DMS 273 treated with DMSO at 0.1 percent for 48 hours (cell line): ENCODE results near the gene USF2.
"Not testable (repeated sequence)": the region's sequence is repeated elsewhere in the genome, so short reads cannot be mapped to it uniquely, and the experiment has no call there.

Source experiments
- DNase-seq: peaks from one replicate; lab custom pipeline; 2025; lab: John Stamatoyannopoulos, UW

USF2 gene, protein sequence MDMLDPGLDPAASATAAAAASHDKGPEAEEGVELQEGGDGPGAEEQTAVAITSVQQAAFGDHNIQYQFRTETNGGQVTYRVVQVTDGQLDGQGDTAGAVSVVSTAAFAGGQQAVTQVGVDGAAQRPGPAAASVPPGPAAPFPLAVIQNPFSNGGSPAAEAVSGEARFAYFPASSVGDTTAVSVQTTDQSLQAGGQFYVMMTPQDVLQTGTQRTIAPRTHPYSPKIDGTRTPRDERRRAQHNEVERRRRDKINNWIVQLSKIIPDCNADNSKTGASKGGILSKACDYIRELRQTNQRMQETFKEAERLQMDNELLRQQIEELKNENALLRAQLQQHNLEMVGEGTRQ

DNA sequence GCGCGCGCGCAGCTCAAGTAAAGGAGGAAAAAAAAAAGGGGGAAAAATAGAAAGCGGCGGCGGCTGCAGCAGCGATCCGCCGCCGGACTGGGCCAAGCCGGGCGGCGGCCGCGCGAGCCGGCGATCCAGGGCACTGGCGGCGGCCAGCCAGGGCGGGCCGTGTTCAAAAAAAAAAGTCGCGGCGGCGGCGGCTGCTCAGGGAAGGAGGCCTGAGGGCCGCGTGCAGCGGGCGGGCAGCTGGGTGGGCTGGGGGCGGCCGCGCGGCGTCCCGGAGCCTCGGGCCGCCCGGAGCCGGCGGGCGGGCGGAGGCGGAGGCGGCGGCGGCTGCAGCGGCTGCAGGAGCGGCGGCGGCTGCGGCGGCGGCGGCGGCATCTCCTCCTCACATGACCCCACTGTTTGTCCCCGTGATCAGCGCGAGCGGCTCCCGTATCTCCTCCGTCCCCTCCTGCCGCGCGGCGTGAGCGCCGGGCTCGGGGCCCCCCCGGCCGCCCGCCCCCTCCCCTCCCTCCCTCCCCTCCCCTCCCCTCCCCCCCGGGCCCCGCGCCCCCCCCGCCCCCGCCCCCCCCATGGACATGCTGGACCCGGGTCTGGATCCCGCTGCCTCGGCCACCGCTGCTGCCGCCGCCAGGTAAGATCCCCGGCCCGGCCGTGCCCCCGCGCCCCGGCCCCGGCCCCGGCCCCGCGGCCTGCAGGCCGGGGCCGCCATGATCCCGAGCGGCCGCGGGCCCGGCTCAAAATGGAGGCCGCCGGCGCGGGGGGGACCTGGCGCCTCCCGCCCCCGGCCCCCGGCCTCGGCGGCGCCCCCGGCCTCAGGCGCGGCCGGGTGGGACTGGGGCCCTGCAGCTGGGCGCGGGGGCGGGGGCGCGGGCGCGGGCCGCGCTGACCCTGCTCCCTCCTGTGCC is at the start of gene USF2:
USF2 (plus strand) TSS at position 427 of the 902 bp plus-strand sequence; CDS start at position 567, 140 bp downstream.
- DNase-seq, result peak; percentile 25

DNA sequence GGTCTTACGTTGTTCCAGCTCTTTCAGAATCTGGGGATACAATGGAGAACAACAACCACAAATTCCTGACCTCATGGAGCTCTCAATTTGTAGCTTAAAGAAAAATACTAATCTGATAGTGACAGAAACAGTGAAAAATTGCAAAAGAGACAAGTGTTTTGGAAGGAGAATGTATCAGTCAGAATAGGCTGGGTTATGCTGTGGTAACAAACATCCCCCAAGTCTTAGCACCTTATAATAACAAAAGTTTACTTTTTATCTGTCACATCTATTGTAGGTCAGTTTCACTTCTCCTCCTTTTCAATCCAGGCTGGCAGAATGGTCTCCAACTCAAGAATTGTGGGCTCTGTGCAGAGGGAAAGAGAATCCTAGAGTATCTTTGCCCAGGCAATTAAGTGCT is 49.8 kb upstream of the USF2 start:
- no peak for DNase-seq

DNA sequence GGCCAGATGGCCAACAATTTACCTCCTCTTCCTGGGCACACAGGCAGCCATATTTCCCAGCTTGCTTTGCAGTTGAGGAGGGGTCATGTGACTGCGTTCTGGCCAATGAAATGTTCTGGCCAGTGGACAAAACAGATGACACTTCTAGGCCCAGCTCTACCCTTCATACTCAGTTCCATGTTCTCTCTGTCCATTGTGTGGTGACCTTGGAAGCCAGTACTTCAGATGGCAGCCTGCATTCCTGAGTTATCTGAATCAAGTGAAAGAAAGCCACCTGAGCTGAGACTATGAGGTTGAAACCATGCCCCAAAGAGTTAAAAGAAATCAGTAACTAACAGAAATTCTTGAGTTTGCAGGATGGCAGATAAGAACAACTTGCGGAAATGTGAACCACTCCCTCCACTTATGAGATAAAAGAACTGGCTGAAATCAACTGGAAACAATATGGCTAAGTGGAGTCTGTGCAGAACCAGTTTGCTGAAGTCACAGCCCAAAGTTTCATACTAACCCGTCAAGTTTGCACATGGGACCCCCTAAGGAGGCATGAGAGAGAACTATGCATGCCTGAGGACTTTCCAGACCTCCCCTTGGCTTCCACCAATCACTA is 48.3 kb upstream of the USF2 start:
- DNase-seq, result no peak

DNA sequence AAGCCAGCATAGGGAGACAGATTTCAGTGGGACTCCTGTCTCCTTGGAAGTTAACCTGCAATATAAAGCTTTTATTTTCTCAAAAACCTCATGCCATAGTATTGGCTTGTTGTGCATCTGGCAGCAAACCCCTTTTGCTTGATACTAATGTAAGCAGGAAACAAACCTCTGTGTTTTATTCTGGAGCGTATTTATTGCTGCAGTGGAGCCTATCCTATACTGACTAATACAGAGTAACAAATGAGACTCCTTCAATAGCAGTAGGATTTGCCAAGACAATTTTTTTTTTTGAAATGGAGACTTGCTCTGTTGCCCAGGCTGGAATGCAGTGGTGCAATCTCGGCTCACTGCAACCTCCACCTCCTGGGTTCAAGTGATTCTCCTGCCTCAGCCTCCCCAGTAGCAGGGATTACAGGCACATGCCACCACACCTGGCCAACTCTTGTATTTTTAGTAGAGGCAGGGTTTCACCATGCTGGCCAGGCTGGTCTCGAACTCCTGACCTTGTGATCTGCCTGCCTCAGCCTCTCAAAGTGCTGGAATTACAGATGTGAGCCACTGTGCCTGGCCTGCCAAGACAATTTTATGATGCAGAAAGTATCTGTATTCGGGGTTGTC is 47.7 kb upstream of the USF2 start:
- not testable (repeated sequence) for DNase-seq

DNA sequence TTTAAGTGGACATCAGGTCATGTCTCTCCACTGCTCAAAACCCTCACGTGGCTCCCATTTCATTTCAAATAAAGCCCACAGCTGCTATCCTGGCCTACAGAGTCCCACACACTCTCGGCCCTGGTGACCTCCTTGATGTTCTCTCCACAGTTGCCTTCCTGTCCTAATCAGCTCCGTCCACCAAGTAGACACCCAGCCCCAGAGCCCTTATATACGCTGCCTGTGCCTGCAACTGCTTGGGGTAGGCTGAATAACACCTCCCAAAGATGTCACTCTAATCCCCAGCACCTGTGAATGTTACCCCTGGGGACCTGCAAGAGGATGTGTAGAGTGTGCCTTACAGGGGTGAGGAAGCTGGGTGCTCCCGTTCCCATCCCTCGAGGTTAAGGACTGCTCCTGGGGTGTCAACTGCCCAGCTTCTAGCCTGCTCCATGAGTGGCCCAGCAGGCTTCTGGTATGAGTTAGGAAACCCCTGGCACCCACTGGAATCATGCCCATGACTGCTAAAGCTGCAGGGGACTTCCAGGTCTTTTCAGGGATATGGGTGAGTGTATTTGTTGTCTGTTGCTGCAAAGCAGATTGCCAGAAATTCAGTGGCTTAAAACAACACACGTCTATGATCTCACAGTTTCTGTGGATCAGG is 46.3 kb upstream of the USF2 start:
- DNase-seq, result no peak

DNA sequence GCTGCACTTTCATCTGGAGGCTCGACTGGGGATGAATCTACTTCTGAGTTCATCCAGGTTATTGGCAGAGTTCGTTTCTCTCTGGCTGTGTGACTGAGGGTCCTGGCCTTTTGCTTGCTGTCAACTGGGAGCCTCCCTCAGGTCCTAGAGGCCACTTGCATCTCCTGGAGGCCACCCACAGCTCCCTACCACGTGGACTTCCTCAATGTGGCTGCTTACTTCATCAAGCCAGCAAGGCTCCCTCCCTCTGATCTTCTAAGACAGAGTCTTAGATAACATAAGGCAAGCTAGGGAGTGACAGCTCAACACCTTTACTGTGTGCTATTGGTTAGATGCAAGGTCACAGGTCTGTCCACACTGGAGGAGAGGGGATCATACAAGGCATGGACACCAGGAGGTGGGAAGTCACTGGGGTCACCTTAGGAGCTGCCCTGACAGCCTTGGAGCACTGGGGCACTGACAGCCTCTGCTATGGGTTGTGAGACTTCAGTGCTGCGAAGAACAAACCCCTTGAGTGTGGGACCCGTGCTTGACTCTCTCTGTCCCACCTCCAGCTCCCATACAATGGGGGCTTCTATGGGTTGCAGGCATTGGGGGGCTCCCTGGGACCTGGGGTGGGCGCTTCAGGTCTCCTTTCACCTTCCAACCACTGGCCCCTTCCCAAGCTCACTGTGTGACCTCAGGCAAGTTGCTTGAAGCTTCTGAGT is 45.5 kb upstream of the USF2 start:
- DNase-seq, result no peak

DNA sequence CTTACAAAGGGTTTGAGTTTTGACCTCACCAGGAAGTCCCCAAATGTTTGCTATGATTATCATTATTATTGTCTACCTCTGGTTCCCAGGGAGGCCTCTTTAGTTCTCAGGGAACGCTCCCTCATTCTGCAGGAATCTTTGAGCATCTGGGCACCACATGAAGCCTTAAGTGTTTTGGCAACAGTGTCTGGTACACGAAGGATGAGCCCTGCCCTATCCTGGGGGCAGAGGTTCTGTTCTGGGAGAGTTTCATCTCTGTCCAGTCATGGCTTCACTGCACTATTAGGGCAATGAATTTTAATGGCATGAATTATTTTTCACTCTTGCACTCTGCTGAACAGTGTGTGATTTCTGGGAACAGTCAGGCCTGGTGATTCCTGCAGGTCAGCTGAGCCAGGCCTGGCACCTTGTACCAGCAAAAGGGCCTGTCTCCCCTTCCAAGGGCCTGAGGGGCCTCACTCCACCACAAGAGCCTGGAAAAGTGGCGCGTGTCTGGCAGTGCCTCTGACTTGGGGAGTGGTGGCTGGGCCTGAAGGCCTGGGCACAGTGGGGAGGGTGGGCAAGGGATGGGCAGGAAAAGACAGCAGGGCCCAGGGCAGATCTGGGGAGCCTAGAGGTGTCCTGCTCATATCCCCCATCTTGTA is 44.8 kb upstream of the USF2 start:
- no peak for DNase-seq

DNA sequence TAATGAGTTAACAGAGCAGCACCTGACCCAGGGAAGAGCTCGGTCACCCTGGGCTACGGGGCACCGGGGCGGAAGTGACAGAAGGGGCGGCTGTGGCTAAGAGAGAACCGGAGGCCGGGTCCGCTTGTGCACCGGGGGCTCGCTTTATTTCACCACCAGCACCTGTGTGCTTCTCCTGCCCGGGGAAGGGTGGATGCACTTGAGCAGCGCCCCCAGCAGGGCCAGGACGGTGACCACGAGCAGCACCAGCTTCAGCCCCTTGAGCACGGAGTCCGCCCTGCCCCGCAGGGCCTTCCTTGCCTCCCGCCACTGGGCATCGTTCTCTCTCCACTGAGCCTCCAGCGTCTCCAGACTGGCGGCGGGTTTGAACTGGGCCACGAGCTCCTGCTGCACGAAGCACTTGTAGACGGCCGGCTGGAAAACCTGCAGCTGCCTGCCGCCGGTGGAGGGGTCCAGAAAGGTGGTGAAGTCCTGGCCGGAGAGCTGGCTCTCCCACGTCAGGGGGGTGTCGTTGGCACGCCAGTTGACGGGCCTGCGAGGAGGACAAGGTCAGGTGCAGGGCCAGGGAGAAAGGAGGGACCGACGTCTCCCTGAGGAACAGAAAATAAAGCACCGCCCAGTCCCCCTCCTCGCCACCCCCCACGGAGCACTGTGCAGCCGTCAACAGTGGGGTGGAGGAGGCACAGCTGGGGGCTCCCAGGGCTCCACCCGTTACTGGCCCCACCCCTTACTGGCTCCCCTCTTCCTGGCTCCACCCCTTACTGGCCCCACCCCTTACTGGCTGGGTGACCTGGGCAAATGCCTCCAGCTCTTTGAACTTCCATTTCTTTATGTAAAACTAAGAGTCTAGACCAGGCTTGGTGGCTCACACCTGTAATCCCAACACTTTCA is 43.8 kb upstream of the USF2 start:
- DNase-seq, result no peak

DNA sequence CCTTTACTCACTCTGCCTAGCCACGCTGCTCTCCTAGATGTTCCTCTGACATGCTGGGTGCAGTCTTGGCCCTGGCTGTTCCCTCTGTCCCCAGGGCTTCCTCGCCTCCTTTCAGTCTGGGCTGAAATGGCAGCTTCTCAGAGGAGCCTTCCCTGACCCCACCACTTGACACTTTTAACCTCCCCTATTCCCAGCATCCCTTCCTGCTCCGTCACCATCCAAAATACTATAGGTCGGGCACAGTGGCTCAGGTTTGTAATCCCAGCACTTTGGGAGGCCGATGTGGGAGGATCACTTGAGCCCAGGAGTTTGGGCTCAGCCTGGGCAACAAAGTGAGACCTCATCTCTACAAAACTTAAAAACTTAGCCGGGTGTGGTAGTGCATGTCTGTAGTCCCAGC is 42.8 kb upstream of the USF2 start:
- no peak for DNase-seq

DNA sequence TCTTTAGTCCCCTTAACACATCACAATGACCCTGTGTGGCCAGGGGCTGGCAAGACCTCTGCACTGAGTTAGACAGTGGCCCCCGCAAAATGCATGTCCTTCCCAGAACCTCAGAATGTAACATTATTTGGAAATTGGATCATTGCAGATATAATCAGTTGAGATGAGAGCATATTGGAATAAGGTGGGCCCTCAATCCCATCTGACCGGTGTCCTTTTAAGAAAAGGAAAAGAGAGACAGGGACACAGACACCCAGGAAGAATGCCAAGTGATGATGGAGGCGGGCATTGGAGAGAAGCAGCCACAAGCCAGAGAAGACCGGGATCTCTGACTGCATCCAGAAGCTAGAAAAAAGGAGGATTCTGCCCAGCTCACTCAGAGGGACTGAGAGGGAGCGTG is 42.0 kb upstream of the USF2 start:
- no peak for DNase-seq

DNA sequence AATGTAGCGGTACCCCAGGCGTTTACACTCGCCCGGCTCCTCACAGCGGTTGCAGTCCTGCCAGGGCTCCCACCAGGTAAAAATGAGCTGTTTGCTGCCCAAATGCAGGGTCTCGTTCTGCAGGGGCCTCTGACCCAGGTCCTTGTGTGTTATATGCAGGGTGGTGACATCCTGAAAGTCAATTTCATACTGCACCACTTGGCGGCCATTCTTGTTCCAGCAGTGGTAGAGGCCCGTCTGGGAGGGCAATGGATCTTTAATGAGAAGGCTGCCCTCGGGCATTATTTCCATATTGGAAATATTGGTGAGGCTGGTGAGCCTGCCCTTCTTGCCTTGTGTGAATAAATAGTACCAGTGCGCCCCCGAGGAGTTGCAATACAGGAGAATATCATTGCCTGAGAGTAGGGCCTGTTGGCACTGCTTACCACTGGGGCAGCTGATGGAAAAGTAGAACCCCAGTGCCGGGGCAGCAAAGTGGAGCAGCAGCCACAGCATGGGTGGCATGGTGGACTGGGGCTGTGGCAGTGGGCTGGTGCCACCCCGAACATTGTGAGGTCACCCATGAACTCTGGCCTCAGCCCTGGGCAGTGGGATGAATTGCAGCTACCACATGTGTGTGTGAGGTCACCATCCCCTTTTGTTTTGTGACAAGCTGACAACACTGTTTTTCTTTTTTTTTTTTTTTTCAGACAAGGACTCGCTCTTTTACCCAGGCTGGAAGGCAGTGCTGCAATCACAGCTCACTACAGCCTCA is 40.4 kb upstream of the USF2 start, which contains the start of gene FAM187B:
FAM187B (minus strand) TSS at position 563 of the 754 bp plus-strand sequence; CDS start at position 504, 59 bp downstream.
- DNase-seq, result no peak

DNA sequence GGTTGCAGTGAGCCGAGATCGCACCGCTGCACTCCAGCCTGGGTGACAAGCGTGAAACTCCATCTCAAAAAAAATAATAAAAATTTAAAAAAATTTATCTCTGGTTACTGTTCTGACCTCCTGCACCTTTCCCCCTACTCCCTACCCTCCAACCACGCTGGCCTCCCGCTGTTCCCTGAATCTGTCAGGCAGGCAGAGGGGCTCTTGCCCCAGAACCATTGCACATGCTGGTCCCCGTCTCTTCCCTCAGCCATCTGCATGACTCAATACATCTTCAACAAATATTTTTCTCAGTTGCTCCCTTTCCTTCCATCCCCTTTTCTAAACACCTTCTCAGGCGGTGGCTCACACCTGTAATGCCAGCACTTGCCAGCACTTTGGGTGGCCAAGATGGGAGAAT is 39.2 kb upstream of the USF2 start:
- no peak for DNase-seq

DNA sequence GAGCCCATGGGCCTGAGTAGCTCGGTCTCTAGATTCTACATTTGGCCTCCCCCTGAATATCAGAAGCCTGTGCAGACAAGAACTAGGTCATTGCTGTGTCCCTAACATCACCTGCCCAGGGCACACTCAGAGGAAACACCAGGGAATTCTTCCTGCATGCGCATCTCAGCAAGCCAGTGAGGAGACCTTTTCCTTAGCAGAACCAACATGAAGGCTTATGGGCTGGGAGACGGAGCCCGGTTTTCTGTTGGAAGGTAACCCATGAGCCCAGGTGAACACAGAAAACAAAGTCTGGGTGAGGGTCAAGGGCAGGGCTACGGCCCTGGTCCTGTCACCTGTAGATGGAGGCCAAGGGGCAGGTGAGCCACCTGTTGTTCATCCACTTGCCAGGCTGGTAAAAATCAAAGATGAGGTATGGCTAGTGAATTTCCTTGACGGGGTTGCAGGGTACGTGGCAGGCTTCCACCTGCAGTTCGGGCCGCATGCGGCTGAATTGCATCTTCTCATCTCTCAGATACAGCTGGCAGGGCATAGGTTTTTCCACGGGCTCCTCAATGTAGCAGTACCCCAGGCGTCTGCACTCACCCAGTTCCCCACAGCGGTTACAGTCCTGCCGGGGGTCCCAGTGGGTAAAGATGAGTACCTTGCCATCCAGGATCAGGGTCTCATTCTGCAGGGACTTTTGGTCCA is 36.7 kb upstream of the USF2 start:
- DNase-seq, result no peak

DNA sequence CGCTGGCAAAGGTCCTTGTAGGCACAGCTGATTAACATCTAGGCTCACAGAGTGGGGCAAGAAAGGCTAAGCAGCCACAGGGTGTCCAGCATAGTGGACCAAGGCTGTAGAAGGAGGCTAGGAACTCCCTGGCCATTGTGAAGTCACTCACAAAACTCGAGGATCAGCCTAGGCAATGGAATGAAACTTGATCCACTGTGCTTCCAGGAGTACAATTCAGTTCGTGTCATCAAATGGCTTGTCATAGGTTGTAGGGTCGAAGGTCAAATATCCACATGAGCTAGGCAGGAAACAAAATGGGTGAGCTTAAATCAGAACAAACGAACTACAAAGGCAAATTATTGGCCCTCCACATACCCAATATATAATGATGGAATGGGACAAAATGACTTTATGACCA is 35.9 kb upstream of the USF2 start:
- no peak for DNase-seq

DNA sequence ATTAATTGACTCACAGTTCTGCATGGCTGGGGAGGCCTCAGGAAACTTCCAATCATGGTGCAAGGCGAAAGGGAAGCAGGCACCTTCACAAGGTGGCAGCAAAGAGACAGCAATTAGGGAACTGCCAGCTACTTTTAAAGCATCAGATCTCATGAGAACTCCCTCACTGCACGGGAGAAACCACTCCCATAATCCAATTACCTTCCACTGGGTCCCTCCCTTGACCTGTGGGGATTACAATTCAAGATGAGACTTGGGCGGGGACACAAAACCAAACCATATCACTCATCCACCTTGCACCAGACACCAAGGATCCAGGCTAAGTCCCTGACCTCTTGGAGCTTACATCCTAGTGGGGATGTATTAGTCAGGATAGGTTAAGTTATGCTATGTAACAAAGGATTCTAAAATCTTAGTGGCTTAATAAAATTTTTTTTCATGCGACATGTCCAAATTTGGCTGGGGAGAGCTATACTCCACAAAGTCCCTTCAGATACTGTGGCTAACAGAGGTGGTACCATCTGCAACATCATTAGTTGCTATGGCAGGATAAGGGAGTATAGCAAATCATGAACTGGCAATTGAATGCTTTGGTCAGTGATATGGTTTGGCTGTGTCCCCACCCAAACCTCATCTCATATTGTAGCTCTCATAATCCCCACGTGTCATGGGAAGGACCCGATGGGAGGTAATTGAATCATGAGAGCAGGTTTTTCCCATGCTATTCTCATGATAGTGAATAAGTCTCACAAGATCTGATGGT is 31.9 kb upstream of the USF2 start:
- no peak for DNase-seq

DNA sequence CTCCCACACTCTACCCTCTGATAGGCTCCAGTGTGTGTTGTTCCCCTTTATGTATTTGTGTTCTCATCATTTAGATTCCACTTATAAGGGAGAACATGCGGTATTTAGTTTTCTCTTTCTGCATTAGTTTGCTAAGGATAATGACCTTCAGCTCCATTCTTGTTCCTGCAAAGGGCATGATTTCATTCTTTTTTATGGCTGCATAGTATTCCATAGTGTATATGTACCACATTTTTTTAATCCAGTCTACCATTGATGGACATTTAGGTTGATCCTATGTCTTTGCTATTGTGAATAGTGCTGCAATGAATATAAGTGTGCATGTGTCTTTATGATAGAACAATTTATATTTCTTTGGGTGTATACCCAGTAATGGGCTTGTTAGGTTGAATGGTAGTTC is 29.2 kb upstream of the USF2 start:
- not testable (repeated sequence) for DNase-seq

DNA sequence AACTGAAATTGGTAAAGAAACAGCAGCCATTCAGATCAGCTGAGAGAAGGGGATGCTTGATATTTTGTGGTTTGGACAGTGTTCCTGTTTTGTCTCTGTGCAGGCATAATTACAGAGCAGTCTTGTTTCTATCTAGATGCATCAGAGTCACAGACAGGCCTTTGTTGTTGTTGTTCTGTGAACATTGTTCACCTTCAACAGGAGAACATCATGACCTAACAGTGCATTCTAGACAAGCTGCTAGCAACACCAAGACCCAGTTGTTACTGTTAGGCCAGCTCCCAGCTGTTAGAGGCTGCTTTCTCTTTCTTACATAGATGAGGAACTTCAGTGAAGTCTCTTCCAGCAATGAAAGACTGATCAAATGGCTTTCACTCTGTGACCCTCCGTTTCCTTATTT is 28.4 kb upstream of the USF2 start:
- no peak for DNase-seq
